ENCODE measurements around the gene CREB3L2. TPM values are rescaled to one million over a fixed set of nuclear protein-coding genes. Genes with fewer than 3 reads are reported as not detected.

CREB3L2 gene
- total RNA-seq, 1 experiment from 2014 or later, result 49.8 TPM

DNA sequence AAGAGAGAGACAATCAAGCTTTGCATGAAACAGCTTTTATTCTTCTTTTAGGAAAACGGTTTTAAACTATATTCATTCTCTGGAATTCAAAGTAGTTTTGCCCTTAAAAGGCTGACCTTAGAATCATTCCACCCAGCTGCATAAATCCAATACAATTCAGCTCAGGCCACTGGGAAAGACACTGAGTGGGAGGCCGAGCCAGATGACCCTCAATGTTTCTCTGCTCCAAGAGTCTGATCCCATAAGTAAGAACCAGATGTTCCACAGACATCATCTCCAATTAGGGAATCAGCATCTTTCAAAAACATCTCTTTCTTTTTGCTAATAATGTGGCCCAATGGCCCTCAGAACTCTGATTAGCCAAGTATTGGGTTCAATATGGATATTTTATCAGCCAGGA lies 26.1 kb downstream of the CREB3L2 start:
- ChIA-PET RAD21 (ENCODE audit: low non-redundant PET in 1 of 2, low total read pairs in 2 of 2, uncharacterized antibody in 2 of 2, unreplicated experiment in 2 of 2) (no interaction called here), POLR2A (no interaction called here), CTCF (no interaction called here)
- Histone ChIP-seq H3K79me2 (ENCODE audit: insufficient read depth, low read length) (peaks cover 4% of the 10 kb centered on the region; the same call in 1 of the 2 replicates), H3K9ac (ENCODE audit: low read length) (no peak overlapping the region), H2AFZ (ENCODE audit: low read depth, low read length, poor library complexity, severe bottlenecking) (no peak overlapping the region), H3K4me2 (ENCODE audit: low read length) (no peak overlapping the region), H3K4me1 (ENCODE audit: control insufficient read depth in 1 of 2, insufficient read depth in 2 of 2, low read length in 2 of 2) (peaks cover 32 to 46% of the 10 kb centered on the region in 2 experiments), H3K36me3 (ENCODE audit: control insufficient read depth in 1 of 2, insufficient read depth in 2 of 2, low read length in 2 of 2) (no peaks in the 10 kb centered on the region), H3K27ac (ENCODE audit: low read depth, low read length) (no peak overlapping the region), H3K27me3 (ENCODE audit: insufficient read depth, low read length) (no peaks in the 10 kb centered on the region), H4K20me1 (ENCODE audit: insufficient read depth) (no peaks in the 10 kb centered on the region), H3K9me3 (ENCODE audit: control insufficient read depth in 1 of 2, insufficient read depth in 1 of 2, low read depth in 1 of 2, low read length in 2 of 2) (no peaks in the 10 kb centered on the region), H3K4me3 (replicated peaks in 1 of 2; ENCODE audit: low read depth in 1 of 2, low read length in 2 of 2) (no peak overlapping the region), H3K9me2 (ENCODE audit: insufficient read depth) (no peaks in the 10 kb centered on the region)
- ATAC-seq (no peak), DNase-seq (ENCODE audit: low read depth, low spot score) (no peak)
- BruUV-seq (replicated peaks), result no TSS peak
- no peak for TF ChIP-seq YY1 (IDR thresholded peaks at IDR 0.05; ENCODE audit: extremely low read depth, insufficient replicate concordance, low read depth, low read length)
- no peak for TF ChIP-seq POLR2AphosphoS5 (IDR thresholded peaks at IDR 0.05; ENCODE audit: low read depth, low read length)
- TF ChIP-seq, protein P1, sequence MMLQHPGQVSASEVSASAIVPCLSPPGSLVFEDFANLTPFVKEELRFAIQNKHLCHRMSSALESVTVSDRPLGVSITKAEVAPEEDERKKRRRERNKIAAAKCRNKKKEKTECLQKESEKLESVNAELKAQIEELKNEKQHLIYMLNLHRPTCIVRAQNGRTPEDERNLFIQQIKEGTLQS (IDR thresholded peaks at IDR 0.05), result no peak
- no peak for TF ChIP-seq TCF7L2 (IDR thresholded peaks at IDR 0.05; ENCODE audit: borderline replicate concordance, extremely low read depth, insufficient read depth, insufficient read length)
- TF ChIP-seq RAD21 (IDR thresholded peaks at IDR 0.05; ENCODE audit: low read depth), result no peak
- TF ChIP-seq JUND (IDR thresholded peaks at IDR 0.05), result no peak
- no peak for TF ChIP-seq EGR1 (IDR thresholded peaks at IDR 0.05; ENCODE audit: low read depth)
- no peak for TF ChIP-seq POLR2A (IDR thresholded peaks at IDR 0.05; ENCODE audit: borderline replicate concordance, extremely low read depth, insufficient read depth, insufficient read length)
- TF ChIP-seq ELF1 (IDR thresholded peaks at IDR 0.05; ENCODE audit: borderline replicate concordance, low read depth), result no peak
- intact Hi-C loops (cut with micrococcal nuclease), result no loop called here

DNA sequence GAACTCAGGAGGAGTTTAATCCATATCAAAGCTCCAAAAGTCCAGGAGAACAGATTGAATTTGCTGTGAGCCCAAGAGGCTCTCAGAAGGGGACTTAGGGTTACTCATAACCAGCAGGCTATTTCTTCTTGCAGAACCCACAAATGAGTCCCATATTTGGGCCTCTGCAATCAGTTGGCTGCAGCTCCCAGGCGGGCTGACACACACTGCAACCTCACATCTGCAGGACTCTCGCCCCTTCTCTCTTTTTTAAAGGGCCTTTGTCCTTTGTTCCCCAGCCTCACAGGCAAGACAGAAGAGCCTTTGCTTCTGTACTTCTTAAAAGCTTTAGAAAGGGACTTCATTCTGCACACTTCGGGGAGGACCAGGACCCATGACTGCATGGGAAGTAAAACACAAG lies 26.7 kb downstream of the CREB3L2 start:
- H4K20me1 ChIP-seq (ENCODE audit: insufficient read depth), result no peaks in the 10 kb centered on the region
- no peak overlapping the region for H3K27ac ChIP-seq (ENCODE audit: low read depth, low read length)
- H3K9me2 ChIP-seq (ENCODE audit: insufficient read depth), result no peaks in the 10 kb centered on the region
- no peak overlapping the region for H3K4me3 ChIP-seq (replicated peaks in 1 of 2; ENCODE audit: low read depth in 1 of 2, low read length in 2 of 2)
- H3K9ac ChIP-seq (ENCODE audit: low read length), result no peak overlapping the region
- no peak for DNase-seq (ENCODE audit: low read depth, low spot score)
- H3K79me2 ChIP-seq (ENCODE audit: insufficient read depth, low read length), result 0 out of 2 replicates have a peak, but pooled peaks cover 3% of the 10 kb centered on the region
- H2AFZ ChIP-seq (ENCODE audit: low read depth, low read length, poor library complexity, severe bottlenecking), result no peak overlapping the region
- ChIA-PET RAD21 (ENCODE audit: low non-redundant PET in 1 of 2, low total read pairs in 2 of 2, uncharacterized antibody in 2 of 2, unreplicated experiment in 2 of 2) (no interaction called here), CTCF (no interaction called here), POLR2A (no interaction called here)
- H3K4me2 ChIP-seq (ENCODE audit: low read length), result no peak overlapping the region
- ATAC-seq, result no peak
- peaks cover 28 to 44% of the 10 kb centered on the region in 2 experiments for H3K4me1 ChIP-seq (ENCODE audit: control insufficient read depth in 1 of 2, insufficient read depth in 2 of 2, low read length in 2 of 2)
- no peaks in the 10 kb centered on the region for H3K27me3 ChIP-seq (ENCODE audit: insufficient read depth, low read length)
- intact Hi-C loops (cut with micrococcal nuclease), result no loop called here
- H3K36me3 ChIP-seq (ENCODE audit: control insufficient read depth in 1 of 2, insufficient read depth in 2 of 2, low read length in 2 of 2), result no peaks in the 10 kb centered on the region
- H3K9me3 ChIP-seq (ENCODE audit: control insufficient read depth in 1 of 2, insufficient read depth in 1 of 2, low read depth in 1 of 2, low read length in 2 of 2), result no peaks in the 10 kb centered on the region
- no TSS peak for BruUV-seq (replicated peaks)
- no peak for TF ChIP-seq FOSL1 (IDR thresholded peaks at IDR 0.05; ENCODE audit: low read depth)
- TF ChIP-seq, protein P1 (IDR thresholded peaks at IDR 0.05), result no peak
- no peak for TF ChIP-seq CEBPB (IDR thresholded peaks at IDR 0.05; ENCODE audit: low read depth)
- TF ChIP-seq SP1 (IDR thresholded peaks at IDR 0.05; ENCODE audit: low read depth), result no peak
- TF ChIP-seq, protein P2, sequence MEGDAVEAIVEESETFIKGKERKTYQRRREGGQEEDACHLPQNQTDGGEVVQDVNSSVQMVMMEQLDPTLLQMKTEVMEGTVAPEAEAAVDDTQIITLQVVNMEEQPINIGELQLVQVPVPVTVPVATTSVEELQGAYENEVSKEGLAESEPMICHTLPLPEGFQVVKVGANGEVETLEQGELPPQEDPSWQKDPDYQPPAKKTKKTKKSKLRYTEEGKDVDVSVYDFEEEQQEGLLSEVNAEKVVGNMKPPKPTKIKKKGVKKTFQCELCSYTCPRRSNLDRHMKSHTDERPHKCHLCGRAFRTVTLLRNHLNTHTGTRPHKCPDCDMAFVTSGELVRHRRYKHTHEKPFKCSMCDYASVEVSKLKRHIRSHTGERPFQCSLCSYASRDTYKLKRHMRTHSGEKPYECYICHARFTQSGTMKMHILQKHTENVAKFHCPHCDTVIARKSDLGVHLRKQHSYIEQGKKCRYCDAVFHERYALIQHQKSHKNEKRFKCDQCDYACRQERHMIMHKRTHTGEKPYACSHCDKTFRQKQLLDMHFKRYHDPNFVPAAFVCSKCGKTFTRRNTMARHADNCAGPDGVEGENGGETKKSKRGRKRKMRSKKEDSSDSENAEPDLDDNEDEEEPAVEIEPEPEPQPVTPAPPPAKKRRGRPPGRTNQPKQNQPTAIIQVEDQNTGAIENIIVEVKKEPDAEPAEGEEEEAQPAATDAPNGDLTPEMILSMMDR (IDR thresholded peaks at IDR 0.05 in 2 of 3, conservative IDR thresholded peaks at IDR 0.05 in 1 of 3; ENCODE audit: borderline replicate concordance in 1 of 3, insufficient read depth in 1 of 3, low read depth in 2 of 3, low read length in 2 of 3), result no peak
- no peak for TF ChIP-seq POLR2AphosphoS5 (IDR thresholded peaks at IDR 0.05; ENCODE audit: low read depth, low read length)
- TF ChIP-seq ELF1 (IDR thresholded peaks at IDR 0.05; ENCODE audit: borderline replicate concordance, low read depth), result no peak
- no peak for TF ChIP-seq CBX3 (IDR thresholded peaks at IDR 0.05; ENCODE audit: low read depth)
- TF ChIP-seq EGR1 (IDR thresholded peaks at IDR 0.05; ENCODE audit: low read depth), result no peak
- TF ChIP-seq, protein P3, sequence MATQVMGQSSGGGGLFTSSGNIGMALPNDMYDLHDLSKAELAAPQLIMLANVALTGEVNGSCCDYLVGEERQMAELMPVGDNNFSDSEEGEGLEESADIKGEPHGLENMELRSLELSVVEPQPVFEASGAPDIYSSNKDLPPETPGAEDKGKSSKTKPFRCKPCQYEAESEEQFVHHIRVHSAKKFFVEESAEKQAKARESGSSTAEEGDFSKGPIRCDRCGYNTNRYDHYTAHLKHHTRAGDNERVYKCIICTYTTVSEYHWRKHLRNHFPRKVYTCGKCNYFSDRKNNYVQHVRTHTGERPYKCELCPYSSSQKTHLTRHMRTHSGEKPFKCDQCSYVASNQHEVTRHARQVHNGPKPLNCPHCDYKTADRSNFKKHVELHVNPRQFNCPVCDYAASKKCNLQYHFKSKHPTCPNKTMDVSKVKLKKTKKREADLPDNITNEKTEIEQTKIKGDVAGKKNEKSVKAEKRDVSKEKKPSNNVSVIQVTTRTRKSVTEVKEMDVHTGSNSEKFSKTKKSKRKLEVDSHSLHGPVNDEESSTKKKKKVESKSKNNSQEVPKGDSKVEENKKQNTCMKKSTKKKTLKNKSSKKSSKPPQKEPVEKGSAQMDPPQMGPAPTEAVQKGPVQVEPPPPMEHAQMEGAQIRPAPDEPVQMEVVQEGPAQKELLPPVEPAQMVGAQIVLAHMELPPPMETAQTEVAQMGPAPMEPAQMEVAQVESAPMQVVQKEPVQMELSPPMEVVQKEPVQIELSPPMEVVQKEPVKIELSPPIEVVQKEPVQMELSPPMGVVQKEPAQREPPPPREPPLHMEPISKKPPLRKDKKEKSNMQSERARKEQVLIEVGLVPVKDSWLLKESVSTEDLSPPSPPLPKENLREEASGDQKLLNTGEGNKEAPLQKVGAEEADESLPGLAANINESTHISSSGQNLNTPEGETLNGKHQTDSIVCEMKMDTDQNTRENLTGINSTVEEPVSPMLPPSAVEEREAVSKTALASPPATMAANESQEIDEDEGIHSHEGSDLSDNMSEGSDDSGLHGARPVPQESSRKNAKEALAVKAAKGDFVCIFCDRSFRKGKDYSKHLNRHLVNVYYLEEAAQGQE (IDR thresholded peaks at IDR 0.05; ENCODE audit: low read depth), result no peak
- TF ChIP-seq JUND (IDR thresholded peaks at IDR 0.05), result no peak
- TF ChIP-seq ZNF274 (IDR thresholded peaks at IDR 0.05; ENCODE audit: low read depth, low read length), result no peak

All from HCT116 (cell line).